HG03196 (cell line): Measurements from ENCODE around the gene RIMKLB.

ENCODE experiments used
- ATAC-seq: cut with Tn5 transposase; IDR thresholded peaks from one replicate; pipeline ENCODE4 v1.9.1; 2021; ENCODE audit not compliant: unreplicated experiment

Gene RIMKLB

GRCh38 chr12:8697476-8698131 is at the start of gene RIMKLB:
Gene RIMKLB, plus strand, starts transcription at chr12:8697991. Its CDS starts 15,876 bp downstream, at chr12:8713867.
- peak; percentile 79 for ATAC-seq

GRCh38 chr12:8648576-8649205 is 49.1 kb upstream of the RIMKLB start:
- ATAC-seq, result peak; percentile 68

- no peak for ATAC-seq
Observed at GRCh38 chr12:8655421-8655820, 42.4 kb upstream of the RIMKLB start.

GRCh38 chr12:8658346-8658745 is 39.4 kb upstream of the RIMKLB start:
- no peak for ATAC-seq

- ATAC-seq, result no peak
Observed at GRCh38 chr12:8661016-8661415, 36.8 kb upstream of the RIMKLB start.

GRCh38 chr12:8661751-8662150 is 36.0 kb upstream of the RIMKLB start:
- ATAC-seq, result no peak

- ATAC-seq, result no peak
Observed at GRCh38 chr12:8662593-8662992, 35.2 kb upstream of the RIMKLB start, which contains the start of gene MFAP5. Gene MFAP5, minus strand, starts transcription at chr12:8662826. Its CDS starts 722 bp downstream, at chr12:8662104.

- no peak for ATAC-seq
Observed at GRCh38 chr12:8664228-8664913, 33.4 kb upstream of the RIMKLB start.

- ATAC-seq, result no peak
Observed at GRCh38 chr12:8665759-8666158, 32.0 kb upstream of the RIMKLB start.

GRCh38 chr12:8667270-8667669 is 30.5 kb upstream of the RIMKLB start:
- ATAC-seq, result no peak

GRCh38 chr12:8668441-8668840 is 29.4 kb upstream of the RIMKLB start:
- ATAC-seq, result no peak

GRCh38 chr12:8672381-8672780 is 25.4 kb upstream of the RIMKLB start:
- no peak for ATAC-seq

GRCh38 chr12:8675591-8676036 is 22.2 kb upstream of the RIMKLB start:
- ATAC-seq, result peak; percentile 64

- ATAC-seq, result no peak
Observed at GRCh38 chr12:8676651-8677050, 21.1 kb upstream of the RIMKLB start.

- no peak for ATAC-seq
Observed at GRCh38 chr12:8677362-8677761, 20.4 kb upstream of the RIMKLB start.

GRCh38 chr12:8678661-8679111 is 19.1 kb upstream of the RIMKLB start:
- no peak for ATAC-seq

GRCh38 chr12:8680533-8680932 is 17.3 kb upstream of the RIMKLB start:
- ATAC-seq, result no peak

GRCh38 chr12:8681129-8681884 is 16.5 kb upstream of the RIMKLB start:
- no peak for ATAC-seq

- no peak for ATAC-seq
Observed at GRCh38 chr12:8685051-8685450, 12.7 kb upstream of the RIMKLB start.

GRCh38 chr12:8687846-8688601 is 9.8 kb upstream of the RIMKLB start:
- no peak for ATAC-seq
